SJSA1 (cell line): ENCODE measurements around the gene TSPAN18. TPM values are rescaled to one million over a fixed set of nuclear protein-coding genes. Genes with fewer than 3 reads are reported as not detected.

Experiments used
- DNase-seq, 2 experiments: peaks; one replicate each; pipeline ENCODE4 v3.0.0-alpha.2; 2015 to 2020; ENCODE audit warnings: low spot score in 2 of 2, low read depth in 1 of 2
- H3K27ac ChIP-seq: fragments of 250-450 bp; sonication (Bioruptor Pico); 2 replicates; pipeline ENCODE4 v1.5.1; 2020; ENCODE audit warnings: mild to moderate bottlenecking, moderate library complexity
- H3K27me3 ChIP-seq: fragments of 250-450 bp; sonication (Bioruptor Pico); replicated peaks from 2 replicates; pipeline ENCODE4 v1.5.1; 2020; ENCODE audit warnings: mild to moderate bottlenecking, moderate library complexity
- H3K36me3 ChIP-seq: fragments of 250-450 bp; sonication (Bioruptor Pico); 2 replicates; pipeline ENCODE4 v1.5.1; 2020; ENCODE audit warnings: mild to moderate bottlenecking
- H3K4me1 ChIP-seq: fragments of 250-450 bp; sonication (Bioruptor Pico); replicated peaks from 2 replicates; pipeline ENCODE4 v1.6.1; 2021; ENCODE audit warnings: mild to moderate bottlenecking
- H3K4me3 ChIP-seq: fragments of 250-450 bp; sonication (Bioruptor Pico); 2 replicates; pipeline ENCODE4 v1.5.1; 2020; ENCODE audit warnings: mild to moderate bottlenecking
- H3K9me3 ChIP-seq: fragments of 250-450 bp; sonication (Bioruptor Pico); replicated peaks from 2 replicates; pipeline ENCODE4 v1.5.1; 2020; ENCODE audit warnings: mild to moderate bottlenecking
- total RNA-seq: library from RNA; depleted of rRNA; stranded (reverse); fragments of >200 nt; shearing (Covaris generic); gene quantifications from 2 replicates; pipeline ENCODE4 v1.2.3, GENCODE V29; 2014

The TSPAN18 gene
- total RNA-seq, 1 experiment from 2014 or later, result 1.9 TPM

DNA sequence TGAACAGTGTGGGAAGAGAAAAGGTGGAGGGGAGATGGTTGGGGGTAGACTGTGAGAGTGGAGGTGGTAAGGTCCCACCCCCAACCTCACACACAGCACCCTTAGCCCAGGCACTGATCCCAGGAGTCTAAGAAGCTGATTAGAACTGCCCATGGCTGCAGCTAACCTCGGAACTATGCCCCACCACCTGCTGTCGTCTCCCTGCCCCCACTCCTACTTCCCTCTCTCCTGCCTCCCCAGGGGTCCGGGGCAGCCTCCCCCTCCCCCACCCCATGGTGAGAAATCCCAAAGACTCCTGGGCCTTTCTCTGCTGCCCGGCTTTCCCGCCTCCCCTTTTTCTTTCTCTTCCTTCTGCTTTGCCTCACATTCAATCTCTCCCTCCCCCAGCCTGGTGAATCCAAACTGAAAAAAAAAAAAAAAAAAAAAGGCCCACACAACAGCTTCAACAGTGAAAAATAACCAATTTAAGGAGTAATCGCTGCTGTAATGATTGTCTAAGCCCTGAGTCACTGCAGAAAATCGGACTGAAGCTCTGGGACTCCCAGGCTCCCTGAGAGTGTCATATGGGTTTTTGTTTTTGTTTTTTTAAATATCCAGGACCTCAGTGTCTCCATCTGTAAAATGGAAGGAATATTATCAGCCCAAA, 233.6 kb downstream of the TSPAN18 start:
- Histone ChIP-seq H3K4me3 (no peak overlapping the region), H3K36me3 (no peaks in the 10 kb centered on the region), H3K9me3 (no peaks in the 10 kb centered on the region), H3K4me1 (peaks cover 4% of the 10 kb centered on the region), H3K27ac (no peak overlapping the region), H3K27me3 (no peaks in the 10 kb centered on the region)
- no peak for DNase-seq

DNA sequence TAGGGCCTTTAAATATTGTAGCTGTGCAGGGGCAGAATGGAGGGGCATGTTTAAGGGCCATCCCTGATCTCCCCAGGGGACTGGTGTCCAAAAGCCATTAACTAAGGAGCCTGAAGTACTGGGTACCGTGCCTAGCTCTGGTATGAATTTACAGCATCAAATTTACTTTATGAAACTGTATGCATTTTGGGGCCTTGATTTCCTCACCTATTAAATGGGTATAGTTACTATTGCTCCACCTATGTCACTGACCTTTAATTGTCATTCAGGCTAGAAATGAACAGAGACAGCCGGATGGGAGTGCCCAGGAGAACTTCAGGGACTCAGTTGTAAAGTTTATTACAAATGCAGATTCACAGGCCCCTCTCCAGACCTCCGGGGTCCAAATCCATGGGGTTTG, 235.7 kb downstream of the TSPAN18 start:
- Histone ChIP-seq H3K4me1 (no peaks in the 10 kb centered on the region), H3K4me3 (no peak overlapping the region), H3K9me3 (no peaks in the 10 kb centered on the region), H3K27me3 (no peaks in the 10 kb centered on the region), H3K36me3 (no peaks in the 10 kb centered on the region), H3K27ac (no peak overlapping the region)
- no peak for DNase-seq

DNA sequence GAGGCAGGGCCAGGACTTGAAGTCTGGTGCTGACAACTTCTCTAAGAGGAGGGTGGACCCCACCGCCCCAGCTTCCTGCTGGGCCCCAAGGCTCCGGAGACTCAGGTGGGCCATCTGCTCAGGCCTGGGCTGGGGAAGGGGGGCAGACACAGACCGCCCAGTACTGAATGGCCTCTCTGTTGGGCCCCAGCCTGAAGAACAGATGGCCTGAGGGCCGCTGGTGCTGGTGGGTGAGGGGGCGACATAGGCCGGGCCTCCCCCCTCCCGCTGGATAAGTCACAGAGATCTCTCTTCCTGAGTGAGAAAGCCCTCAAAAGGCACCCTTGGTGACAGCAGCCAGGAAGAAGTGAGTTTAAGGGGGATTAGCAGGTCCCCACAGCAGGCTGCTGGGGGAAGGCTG, 236.4 kb downstream of the TSPAN18 start:
- no peak for DNase-seq
- Histone ChIP-seq H3K4me3 (no peak overlapping the region), H3K4me1 (no peaks in the 10 kb centered on the region), H3K27me3 (no peaks in the 10 kb centered on the region), H3K9me3 (no peaks in the 10 kb centered on the region), H3K27ac (no peak overlapping the region), H3K36me3 (no peaks in the 10 kb centered on the region)

DNA sequence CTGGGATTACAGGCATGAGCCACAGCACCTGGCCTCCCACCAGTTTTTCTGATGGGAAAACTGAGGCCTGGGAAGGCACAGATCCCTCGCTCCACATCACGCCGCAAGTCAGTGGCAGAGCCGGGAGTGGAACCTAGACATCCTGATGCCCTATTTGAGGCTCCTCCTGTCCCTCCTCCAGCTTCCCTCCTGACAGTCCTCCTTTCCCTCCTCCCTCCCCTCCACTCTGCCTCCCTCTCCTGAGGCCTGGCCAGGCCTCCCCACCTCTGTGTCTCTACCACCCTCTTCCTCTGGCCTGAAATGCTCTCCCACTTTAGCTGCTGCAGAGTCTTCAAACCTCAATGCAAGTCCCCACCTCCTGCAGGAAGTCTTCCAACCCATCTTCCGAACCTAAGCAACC, 237.2 kb downstream of the TSPAN18 start:
- Histone ChIP-seq H3K4me3 (no peak overlapping the region), H3K27me3 (no peaks in the 10 kb centered on the region), H3K4me1 (no peaks in the 10 kb centered on the region), H3K9me3 (no peaks in the 10 kb centered on the region), H3K27ac (no peak overlapping the region), H3K36me3 (no peaks in the 10 kb centered on the region)
- no peak for DNase-seq

DNA sequence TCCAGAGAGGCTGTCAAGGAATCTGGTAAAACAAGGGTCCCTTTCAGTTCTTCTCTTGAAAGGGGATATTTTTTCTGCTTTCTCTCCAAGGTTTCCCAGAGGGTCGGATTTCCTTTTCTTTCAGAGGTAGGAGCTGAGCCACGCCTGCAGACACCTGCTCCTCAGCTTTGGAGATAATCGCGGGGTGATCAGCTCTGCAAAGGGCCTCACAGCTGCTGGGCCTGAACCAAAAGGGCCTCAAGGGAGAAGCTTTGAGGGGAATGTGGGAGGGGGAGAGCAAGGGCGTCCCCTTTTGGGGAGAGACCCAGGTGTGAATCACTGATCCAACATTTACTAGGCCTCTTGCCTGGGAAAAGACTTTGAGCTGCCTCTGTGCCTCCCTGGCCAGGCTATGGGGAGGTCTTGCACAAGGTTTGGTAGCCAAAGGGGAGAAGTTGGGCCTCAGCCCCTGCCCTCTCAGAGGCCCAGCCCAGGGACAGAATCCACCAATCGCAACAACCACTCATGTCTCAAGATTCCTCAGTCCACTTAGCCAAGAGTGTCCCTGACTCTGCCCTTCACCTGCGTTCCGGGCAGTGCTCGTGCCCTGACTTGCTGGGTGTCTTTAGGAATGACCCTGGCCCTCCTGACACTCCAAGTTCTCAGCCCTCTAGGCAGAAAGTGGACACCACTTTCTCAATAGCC, 237.9 kb downstream of the TSPAN18 start:
- no peaks in the 10 kb centered on the region for H3K9me3 ChIP-seq
- H3K36me3 ChIP-seq, result no peaks in the 10 kb centered on the region
- DNase-seq, result no peak
- no peak overlapping the region for H3K27ac ChIP-seq
- no peak overlapping the region for H3K4me3 ChIP-seq
- no peaks in the 10 kb centered on the region for H3K27me3 ChIP-seq
- H3K4me1 ChIP-seq, result no peaks in the 10 kb centered on the region

DNA sequence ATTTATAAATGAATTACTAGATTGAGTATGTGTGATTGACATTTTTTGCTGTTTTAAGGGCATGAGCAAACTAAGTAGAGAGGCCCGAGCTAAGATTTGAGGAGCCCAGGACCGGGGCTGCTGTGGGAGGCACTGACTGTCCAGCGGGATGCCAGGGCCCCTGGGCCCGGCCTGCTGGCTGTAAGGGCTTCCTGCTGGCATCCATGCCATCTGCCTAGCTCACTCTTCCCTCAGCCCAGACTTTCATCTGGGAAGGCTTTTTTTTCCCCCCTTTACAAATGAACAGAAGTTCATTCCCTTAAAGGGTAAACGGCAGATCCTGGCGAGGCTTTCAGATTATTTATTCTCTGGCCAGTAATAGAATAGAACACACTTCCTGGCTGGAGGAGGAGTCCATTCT, 239.9 kb downstream of the TSPAN18 start:
- Histone ChIP-seq H3K4me3 (no peak overlapping the region), H3K27me3 (0 out of 2 replicates have a peak, but pooled peaks cover 3% of the 10 kb centered on the region)

DNA sequence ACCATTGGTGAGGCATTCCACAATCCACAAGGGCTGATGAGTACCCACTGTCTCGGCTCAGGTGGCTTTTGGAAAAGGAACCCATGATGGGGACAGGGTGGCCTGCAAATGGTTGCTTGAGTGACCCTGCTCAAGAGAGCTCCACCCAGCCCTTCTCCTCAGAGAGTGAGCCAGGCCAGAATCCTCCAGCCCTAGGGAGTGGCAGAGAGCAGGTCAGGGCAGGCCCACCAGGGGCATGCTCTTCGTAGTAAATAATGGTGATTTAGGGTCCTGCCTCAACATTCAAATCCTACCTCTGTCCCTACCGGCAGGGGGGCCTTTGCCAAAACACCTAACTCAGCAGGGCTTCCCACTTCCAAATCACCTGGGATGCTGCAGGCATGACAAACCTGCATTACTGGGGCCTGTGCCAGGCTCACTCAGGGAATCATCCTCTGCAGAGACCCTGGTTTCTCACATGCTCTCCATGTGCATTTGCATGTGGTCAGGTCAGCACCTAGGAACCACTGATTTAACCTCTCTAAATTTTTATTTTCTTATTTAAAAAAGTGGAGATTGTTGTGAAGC, 241.3 kb downstream of the TSPAN18 start:
- no peaks in the 10 kb centered on the region for H3K9me3 ChIP-seq
- H3K4me1 ChIP-seq, result no peaks in the 10 kb centered on the region
- 0 out of 2 replicates have a peak, but pooled peaks cover 3% of the 10 kb centered on the region for H3K27me3 ChIP-seq
- DNase-seq, result no peak
- no peak overlapping the region for H3K4me3 ChIP-seq
- no peaks in the 10 kb centered on the region for H3K36me3 ChIP-seq
- no peak overlapping the region for H3K27ac ChIP-seq

More for the DNA sequence above, 239.9 kb downstream of the TSPAN18 start:
- no peak for DNase-seq
- Histone ChIP-seq H3K27ac (no peak overlapping the region), H3K4me1 (no peaks in the 10 kb centered on the region), H3K36me3 (no peaks in the 10 kb centered on the region), H3K9me3 (no peaks in the 10 kb centered on the region)

DNA sequence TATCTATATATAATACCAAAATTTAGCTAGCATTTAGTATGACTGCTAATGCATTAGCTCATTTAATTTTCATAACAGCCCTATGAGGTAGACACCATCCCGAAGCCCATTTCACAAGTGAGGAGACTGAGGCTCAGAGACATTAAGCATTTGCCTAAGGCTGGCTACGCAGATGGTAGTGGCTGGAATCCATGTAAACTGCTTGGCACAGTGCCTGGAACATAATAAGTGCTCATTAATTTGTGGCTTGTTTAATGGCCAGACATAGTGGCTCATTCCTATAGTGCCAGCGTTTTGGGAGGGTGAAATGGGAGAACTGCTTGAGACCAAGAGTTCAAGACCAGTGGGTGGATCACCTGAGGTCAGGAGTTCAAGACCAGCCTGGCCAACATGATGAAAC, 241.7 kb downstream of the TSPAN18 start:
- Histone ChIP-seq H3K27me3 (0 out of 2 replicates have a peak, but pooled peaks cover 3% of the 10 kb centered on the region), H3K27ac (no peak overlapping the region), H3K4me3 (no peak overlapping the region), H3K9me3 (no peaks in the 10 kb centered on the region), H3K4me1 (no peaks in the 10 kb centered on the region), H3K36me3 (no peaks in the 10 kb centered on the region)
- no peak for DNase-seq

DNA sequence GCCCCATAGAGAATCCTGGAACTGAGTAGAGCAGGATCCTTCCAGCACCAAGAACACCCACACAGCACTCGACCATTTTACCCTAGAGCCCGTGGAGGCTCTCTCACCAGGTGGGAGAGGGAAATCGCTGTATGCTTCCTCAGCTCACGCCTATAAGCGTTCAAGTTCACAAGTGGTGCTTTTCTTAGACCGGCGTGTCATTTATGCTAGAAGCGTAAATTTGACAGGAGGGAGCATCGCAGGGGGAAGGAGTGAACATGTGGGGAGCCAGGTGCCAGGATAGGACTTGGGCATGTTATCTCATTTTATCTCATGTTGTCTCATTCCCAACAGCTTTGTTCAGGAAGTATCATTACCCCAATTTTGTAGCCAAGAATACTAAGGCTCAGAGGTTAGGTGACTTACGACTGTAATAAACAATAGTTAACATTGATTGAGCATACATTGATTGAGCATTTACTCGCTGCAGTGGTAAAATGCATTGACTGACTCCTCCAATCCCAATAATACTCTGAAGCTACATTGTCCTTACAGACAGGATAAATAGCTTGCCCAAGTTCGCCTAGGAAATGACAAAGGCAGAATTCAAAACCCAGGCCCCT, 243.0 kb downstream of the TSPAN18 start:
- H3K36me3 ChIP-seq, result no peaks in the 10 kb centered on the region
- DNase-seq, result no peak
- H3K27ac ChIP-seq, result no peak overlapping the region
- H3K4me1 ChIP-seq, result no peaks in the 10 kb centered on the region
- H3K27me3 ChIP-seq, result 0 out of 2 replicates have a peak, but pooled peaks cover 3% of the 10 kb centered on the region
- no peaks in the 10 kb centered on the region for H3K9me3 ChIP-seq
- H3K4me3 ChIP-seq, result no peak overlapping the region

DNA sequence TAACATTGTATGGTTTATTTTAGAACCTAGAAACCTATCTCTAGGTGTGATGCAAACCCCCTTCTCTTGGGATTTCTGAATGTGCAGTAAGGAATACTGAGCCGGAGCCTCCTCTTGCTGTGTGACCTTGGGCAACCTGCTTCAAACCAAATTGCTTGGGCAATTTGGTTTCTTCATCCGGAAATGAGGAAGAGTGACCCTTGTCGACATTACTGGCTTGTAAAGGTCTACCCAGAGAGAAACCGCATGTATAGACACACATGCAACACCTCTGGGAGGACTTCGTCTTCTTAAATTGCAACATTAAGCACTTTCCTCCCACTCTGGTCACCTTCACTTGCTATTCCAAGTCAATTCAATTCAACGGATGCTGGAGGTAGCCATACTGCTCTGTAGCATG, 243.5 kb downstream of the TSPAN18 start:
- Histone ChIP-seq H3K4me3 (no peak overlapping the region), H3K27me3 (0 out of 2 replicates have a peak, but pooled peaks cover 3% of the 10 kb centered on the region), H3K36me3 (no peaks in the 10 kb centered on the region), H3K9me3 (no peaks in the 10 kb centered on the region), H3K4me1 (no peaks in the 10 kb centered on the region), H3K27ac (no peak overlapping the region)
- no peak for DNase-seq

DNA sequence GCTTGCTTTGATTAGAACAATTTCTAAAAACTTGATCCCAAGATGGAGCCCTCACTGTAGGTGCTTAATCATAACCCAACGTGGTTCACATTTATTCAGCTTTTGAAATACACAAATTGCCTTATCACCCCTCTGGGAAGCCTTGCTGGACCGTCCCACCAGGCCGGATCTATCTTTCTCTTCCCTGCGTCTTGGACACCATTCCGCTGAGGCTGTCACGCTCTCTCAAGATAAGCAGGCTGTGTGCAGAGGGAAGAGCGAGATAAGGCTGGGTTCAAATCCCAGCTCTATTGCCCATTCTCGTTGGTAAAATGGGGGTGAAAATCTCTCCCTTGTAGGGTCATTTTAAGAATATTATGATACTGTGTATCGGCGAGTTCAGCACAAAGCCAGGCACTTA, 244.4 kb downstream of the TSPAN18 start:
- no peaks in the 10 kb centered on the region for H3K4me1 ChIP-seq
- 0 out of 2 replicates have a peak, but pooled peaks cover 3% of the 10 kb centered on the region for H3K27me3 ChIP-seq

DNA sequence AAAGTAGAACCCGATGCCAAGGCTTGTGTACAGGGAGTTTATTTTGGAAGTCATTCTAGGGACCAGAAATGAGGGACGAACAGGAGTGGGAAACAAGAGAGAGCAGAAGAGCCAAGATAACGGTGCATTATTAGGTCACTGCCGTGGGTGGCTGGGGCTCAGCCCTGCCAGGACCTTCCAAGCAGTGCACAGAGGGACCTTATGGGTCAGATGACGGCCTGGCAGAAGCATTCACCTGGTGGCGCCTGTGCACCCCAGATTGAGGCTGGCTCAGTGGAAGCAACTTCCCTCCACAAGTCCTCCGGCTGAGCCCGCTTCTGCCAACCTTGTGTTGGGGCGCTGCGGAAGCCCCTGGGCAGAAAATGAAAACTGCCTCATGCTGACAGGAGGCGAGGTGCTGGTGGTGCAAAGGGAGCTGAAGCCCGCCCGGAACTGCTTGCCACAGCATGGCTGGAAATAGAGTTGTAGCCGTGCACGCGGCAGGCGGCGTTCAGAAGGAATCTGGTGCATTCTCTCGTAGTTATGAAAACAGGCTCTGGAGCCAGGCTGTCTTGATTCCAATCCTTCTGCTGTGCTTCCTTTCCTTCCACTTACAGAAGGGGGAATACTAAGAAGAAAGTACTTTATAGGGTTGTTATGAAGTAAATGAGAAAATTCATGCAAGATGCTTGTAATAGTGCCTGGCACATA, 246.1 kb downstream of the TSPAN18 start:
- no peaks in the 10 kb centered on the region for H3K4me1 ChIP-seq
- no peak overlapping the region for H3K4me3 ChIP-seq
- H3K9me3 ChIP-seq, result no peaks in the 10 kb centered on the region
- H3K36me3 ChIP-seq, result no peaks in the 10 kb centered on the region
- H3K27me3 ChIP-seq, result 0 out of 2 replicates have a peak, but pooled peaks cover 3% of the 10 kb centered on the region
- no peak overlapping the region for H3K27ac ChIP-seq
- no peak for DNase-seq

More for the DNA sequence above, 244.4 kb downstream of the TSPAN18 start:
- Histone ChIP-seq H3K36me3 (no peaks in the 10 kb centered on the region), H3K9me3 (no peaks in the 10 kb centered on the region), H3K4me3 (no peak overlapping the region), H3K27ac (no peak overlapping the region)
- no peak for DNase-seq

DNA sequence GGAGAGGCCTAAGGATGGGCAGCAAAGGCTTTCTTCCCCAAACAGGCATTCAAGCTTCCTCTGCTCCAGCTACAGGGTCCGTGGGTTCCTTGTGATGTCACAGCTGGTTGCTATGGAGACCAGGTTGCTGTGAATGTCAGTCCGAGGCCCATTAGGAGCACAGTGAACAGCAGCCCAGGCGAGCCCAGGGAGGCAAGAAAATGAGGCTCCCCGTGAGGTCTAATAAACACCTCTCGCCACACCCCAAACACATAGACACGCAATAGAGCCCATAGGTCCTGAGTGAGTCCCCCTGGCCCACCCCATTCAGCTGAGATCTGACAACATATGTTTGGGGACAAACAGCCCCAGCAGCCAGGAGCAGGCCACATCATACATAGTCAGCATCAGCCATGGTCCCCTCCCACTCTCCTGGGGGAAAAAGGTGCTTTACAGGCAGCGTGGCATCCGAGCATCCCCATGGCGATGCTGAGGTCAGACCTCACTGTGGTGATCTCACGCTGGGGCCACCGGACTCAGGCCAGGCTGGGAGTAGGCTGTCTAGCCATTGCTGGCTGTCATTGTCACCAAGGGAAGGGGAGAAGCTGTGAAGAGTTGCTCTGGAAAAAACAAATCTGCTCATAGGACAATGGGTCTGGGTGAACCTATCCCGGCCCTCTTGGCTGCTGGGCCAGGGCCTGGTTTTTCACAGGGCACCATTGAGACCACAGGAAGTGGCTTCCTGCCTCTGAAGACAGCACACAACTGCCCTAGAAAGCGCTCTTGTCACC, 247.1 kb downstream of the TSPAN18 start:
- no peak for DNase-seq
- Histone ChIP-seq H3K36me3 (no peaks in the 10 kb centered on the region), H3K27me3 (0 out of 2 replicates have a peak, but pooled peaks cover 3% of the 10 kb centered on the region), H3K27ac (no peak overlapping the region), H3K4me3 (no peak overlapping the region), H3K9me3 (no peaks in the 10 kb centered on the region), H3K4me1 (no peaks in the 10 kb centered on the region)
